OCI-LY1 (cell line): ENCODE data around the gene RNU5B-1.
"Not testable (repeated sequence)": the region's sequence is repeated elsewhere in the genome, so short reads cannot be mapped to it uniquely, and the experiment has no call there.

Experiments used
- CTCF ChIP-seq: fragments of 200-600 bp; sonication (generic), shearing (Covaris generic); IDR thresholded peaks from 2 replicates; pipeline ENCODE4 v1.5.1; 2017; ENCODE audit warnings: mild to moderate bottlenecking, antibody characterized with exemption, low read length, moderate library complexity, mixed read lengths
- EZH2 ChIP-seq: fragments of 200-600 bp; sonication (generic), shearing (Covaris generic); IDR thresholded peaks from 2 replicates; pipeline ENCODE4 v1.8.0; 2017; ENCODE audit warnings: borderline replicate concordance, mixed run types, mild to moderate bottlenecking, antibody characterized with exemption, low read length, moderate library complexity, mixed read lengths

DNA sequence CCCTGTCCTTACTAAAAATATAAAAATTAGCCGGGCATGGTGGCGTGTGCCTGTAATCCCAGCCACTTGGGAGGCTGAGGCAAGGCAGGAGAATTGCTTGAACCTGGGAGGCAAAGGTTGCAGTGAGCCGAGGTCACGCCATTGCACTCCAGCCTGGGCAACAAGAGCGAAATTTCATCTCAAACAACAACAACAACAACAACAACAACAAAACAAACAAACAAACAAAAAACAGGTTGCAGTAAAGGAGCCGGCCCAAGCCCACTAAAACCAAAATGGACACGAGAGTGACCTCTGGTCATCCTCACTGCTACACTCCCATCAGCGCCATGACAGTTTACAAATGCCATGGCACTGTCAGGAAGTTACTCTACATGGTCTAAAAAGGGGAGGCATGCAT lies 43.3 kb downstream of the RNU5B-1 start:
- TF ChIP-seq CTCF, EZH2: not testable (repeated sequence)
